HG03108 (cell line): ENCODE measurements around the gene SEMA3G.

ENCODE experiments used
- ATAC-seq: cut with Tn5 transposase; IDR thresholded peaks from one replicate; pipeline ENCODE4 v1.9.1; 2021; ENCODE audit warnings: moderate library complexity; ENCODE audit not compliant: unreplicated experiment

SEMA3G gene

DNA sequence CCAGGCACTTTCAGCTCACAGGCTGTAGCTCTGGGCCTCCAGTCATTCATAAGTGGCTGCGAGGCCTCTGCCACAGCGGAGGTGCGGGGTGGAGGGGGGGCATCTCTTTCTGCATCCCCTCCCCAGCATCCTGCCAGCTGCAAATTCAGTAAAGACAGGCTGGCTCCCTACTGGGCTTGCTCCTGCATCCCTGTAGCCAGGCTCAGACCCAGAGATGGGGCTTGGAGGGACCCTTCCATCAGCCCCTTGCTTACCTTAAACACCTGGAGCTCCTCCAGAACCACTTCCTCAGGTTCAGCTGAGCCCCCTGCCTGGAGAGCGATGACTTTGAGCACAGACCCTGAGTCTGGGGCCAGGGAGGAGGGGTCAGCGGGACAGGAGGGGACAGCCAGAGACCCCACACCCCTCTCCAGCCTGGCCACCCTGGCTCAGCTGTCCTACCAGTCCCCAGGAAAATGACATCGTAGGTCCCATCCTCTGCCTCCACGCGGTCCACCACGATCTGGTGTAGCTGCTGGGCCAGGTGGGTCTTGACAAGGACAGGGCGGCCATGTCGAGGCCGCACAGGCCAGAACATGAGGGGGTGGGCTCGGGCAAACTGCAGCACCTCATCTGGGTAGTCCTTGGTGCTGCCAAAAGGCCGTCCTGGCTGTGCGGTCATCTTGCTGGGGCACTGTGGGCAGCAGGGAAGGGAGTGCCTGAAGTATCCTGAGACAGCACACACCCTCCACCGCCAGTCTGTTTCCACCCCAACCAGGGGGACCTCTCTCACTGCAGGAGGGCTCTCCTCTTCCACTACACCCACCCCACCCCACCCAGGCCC lies 5.3 kb downstream of the SEMA3G start:
- ATAC-seq = no peak

DNA sequence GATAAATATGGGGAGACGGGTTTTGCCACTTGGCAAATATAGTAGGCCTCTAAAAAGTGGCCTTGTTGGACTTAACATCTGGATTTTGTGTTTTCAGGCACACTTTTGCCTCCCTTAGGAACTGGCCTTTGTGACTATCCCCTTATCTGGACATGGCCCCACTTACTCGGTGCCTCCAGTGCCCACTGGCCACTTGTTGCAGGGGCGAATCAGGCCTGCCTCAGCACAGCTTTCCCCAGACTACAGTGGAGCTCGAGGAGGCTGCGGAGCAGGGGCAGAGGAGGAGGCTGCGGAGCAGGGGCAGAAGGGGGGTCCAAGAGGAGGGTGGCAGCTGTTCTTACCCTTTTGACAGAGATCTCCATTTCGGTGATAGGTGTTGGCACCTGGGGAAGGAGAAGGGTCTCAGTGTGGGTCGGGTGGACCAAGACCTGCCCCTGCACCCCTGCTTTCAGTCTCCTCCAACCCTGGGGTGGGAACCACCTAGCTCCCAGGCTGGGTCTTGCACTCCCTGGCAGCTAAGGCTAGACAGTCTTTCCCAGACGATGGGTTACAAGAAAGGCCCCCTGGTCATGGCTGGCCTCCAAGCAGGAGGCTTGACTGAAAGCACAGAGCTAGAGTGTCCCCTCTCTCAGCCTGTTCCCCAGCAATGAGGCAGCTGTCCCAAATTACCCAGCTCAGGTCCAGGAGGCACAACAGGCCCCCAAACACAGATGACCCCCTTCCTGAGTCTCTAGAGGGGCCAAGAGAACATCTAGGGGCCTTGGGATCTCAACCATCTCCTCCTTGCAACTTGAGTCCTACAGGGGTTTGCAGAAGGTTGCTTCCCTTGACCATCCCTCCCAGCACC lies 6.1 kb downstream of the SEMA3G start:
- no peak for ATAC-seq

- ATAC-seq = no peak
Measured at GRCh38 chr3:52438104-52438376, 6.9 kb downstream of the SEMA3G start.

DNA sequence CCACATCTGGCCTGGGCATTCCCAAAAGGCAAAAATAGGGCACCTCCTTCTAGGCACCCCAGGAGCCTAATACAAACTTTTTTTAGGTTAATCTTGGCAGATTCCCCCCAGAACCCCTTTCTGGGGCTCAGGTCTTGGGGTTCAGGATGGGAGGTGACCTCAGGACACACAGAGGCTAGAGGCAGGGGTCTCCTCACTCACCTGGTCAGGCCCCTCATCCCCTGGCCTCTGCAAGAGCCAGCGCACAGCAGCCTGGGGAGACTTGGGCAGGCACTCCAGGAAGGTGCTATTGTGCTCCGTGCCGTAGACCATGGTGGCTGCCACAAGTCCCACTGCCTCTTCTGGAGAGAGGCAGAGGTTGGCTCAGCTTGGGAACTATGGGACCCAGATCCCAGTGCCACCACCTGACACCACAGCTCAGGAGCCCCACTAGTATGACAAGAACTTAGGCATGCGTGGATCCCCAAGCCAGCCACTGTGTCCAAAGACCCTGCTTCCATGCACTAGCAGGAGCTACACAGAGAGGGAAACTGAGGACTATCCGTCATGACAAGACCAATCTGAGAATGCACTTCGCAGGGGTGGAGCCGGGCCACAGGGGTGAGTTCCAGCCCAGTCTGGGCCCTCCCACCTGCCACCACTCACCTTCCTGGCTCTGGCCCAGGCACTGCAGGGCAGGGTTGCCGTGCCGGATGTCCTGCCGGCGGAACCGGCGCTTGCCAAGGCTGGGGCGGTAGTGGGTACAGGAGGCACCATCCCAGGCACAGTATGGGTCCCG lies 7.4 kb downstream of the SEMA3G start:
- no peak for ATAC-seq

DNA sequence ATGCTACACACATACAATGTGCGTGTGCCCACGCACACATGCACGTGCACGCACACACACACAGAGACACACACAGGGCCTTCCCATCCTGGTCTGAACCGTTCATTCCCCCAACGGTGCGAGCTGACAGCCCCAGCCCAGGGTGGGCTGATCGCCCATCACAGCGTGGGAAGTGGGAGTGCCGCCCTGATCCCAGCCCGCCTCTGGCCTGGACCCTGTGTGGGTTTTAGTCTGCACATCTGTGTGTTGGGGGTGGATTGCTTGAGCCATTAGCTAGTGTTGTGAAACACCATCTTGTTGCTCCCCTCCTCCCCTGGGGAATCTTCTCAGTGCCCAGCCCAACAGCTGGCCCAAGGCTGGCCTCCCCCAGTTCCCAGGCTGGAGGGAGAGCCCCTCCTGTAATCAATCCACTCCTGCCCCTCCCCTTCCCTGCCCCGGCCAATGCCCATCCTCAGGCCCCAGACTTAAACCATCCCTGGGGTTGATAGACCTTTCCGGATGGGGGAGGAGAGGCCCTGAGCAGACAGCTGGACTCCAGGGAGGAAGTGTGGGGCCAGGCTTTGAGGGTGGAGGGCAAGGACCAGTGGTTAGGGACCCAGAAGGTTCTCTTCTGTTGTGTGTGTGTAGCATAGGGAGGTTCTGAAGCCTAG lies 8.3 kb downstream of the SEMA3G start:
- no peak for ATAC-seq

DNA sequence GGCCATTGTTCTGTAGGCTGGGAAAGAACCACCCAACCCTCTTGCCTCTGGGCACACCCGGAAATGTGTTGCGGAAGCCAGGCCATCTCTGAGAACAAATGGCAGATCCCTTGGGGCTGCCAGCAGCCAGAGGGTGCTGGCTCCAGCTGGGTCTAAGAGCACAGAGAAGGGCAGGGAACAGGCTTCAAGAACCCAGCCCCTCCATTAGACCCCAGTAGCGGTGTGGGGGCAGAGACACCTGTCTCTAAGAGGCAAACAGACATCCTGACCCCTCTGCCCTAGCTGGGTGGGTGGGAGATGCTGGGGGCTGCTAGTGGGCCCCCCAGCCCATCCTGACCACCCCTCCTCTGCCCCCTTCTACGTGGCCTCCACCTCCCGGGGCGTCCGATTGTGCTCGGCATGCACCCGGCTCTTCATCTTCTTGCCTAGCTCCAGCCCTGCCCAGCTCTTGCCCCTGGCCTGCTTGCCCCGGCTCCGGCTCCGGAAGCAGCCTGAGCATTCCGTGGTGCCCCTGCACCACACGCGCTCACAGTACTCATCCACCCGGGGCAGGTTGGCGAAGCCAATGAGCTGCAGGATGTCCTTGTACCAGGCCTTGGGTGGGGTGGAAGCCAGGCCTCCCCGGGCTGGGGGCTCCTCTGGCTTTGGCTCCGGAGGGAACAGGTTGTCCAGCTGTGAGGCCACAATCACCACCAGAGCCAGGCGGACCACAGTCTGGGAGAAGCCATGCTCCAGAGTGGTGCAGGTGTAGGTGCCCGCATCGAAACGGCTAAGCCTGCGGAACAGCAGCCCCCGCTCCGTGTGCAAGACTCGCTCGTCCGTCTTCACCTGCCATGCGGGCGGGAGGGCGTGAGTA lies 9.4 kb downstream of the SEMA3G start:
- no peak for ATAC-seq

- no peak for ATAC-seq
Measured at GRCh38 chr3:52434491-52435115, 10.3 kb downstream of the SEMA3G start.

DNA sequence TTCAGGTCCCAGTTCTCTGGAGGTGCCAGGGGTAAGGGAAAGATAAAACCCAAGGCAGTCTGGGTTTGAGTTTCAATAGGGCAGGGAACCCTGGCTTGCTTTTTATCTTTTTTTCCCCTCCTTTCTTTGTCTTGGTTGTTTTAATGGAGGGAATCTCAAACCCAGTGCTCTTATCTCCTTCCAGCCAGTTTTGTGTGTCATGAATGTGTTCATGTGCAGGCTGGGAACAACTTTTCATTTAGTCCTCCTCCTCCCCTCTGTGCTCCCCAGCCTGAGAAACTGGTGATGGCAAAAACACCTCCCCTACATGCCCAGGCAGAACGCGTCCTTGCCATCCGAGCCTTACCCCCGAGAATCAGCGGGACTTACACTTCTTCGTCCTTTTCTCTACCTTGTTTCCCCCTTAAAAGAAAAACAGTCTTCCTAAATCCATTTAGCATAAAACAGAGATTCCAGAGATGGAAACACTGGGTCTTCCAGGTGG lies 10.9 kb downstream of the SEMA3G start:
- ATAC-seq = no peak

DNA sequence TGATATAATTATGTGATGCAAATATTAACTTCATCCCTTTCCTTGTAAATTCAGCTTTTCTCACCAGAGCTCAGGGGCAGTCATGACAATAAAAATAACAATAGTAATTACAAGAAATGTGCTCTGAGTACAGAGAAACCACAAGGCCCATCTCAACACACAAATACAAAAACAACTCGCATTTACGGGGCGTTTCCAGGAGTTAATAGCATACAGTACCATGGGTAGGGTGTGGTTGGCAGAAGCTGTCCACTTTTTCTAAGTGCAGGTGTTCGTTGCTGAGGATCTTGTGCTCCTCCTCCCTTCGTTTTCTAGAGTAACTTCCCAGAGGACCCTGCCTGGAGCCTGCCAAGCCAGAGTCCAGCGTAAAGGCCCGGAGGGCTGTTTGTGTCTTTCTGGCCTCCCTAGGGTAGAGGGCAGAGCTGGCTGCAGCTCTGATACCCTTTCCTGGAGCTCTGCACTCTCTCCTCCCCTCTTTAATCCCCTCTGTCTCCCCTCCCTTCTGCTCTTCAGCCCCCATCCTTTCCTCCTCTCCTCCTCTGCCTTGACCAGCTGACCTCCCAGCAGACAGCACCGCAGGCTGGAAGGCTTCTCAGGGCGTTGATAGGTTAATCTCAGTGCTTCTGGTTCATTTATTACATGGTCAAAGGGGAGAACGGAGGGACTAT lies 11.4 kb downstream of the SEMA3G start:
- no peak for ATAC-seq

- no peak for ATAC-seq
Measured at GRCh38 chr3:52432691-52433141, 12.2 kb downstream of the SEMA3G start.

- ATAC-seq = no peak
Measured at GRCh38 chr3:52432225-52432624, 12.7 kb downstream of the SEMA3G start.

- ATAC-seq = no peak
Measured at GRCh38 chr3:52431459-52432223, 13.3 kb downstream of the SEMA3G start.

- no peak for ATAC-seq
Measured at GRCh38 chr3:52430416-52430810, 14.5 kb downstream of the SEMA3G start.

GRCh38 chr3:52429779-52430415 lies 15.0 kb downstream of the SEMA3G start:
- no peak for ATAC-seq

DNA sequence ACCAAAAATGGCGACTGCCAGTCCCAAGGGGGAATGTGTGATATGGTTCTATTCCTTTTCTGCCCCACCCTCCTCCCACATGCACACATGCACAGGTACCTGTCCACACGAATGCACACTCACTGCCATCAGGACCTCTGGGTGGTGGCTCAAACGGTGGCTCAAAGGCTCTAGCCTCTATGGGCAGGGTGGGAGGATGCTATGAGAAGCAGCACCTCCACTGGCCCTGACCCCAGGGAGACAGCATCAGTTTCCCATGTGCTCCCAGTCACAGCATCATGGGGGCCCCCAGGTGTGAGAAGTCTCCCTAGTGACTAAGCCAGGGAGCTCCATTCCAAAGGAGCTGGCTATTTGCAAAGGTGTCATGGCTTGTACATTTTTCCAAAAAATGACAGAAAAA lies 15.9 kb downstream of the SEMA3G start:
- ATAC-seq = no peak

- ATAC-seq = no peak
Measured at GRCh38 chr3:52428151-52429005, 16.5 kb downstream of the SEMA3G start.

GRCh38 chr3:52423173-52423572 lies 21.7 kb downstream of the SEMA3G start:
- no peak for ATAC-seq
